IMR-90 (cell line): ENCODE data around the gene C20orf202. TPM values are rescaled to one million over a fixed set of nuclear protein-coding genes. Genes with fewer than 3 reads are reported as not detected.

Experiments used
- ATAC-seq: fragments of 200-7000 bp; cut with Tn5 transposase; 2 replicates; pipeline ENCODE4 v1.9.1; 2020; ENCODE audit warnings: low read depth, mild to moderate bottlenecking, moderate library complexity
- BruUV-seq: library from RNA; stranded (reverse); fragments of 400-500 nt; replicated peaks from 2 replicates; lab custom pipeline; 2021; lab: Mats Ljungman, UMichigan
- CTCF ChIA-PET: fragments of 300-600 bp; formaldehyde crosslinking; extraction: SDS; loops from one replicate; lab custom pipeline; 2021; ENCODE audit warnings: antibody characterized with exemption; lab: Yijun Ruan, JAX
- POLR2A ChIA-PET: fragments of 300-600 bp; sonication (Branson Sonifier 250); formaldehyde crosslinking; loops from one replicate; lab custom pipeline; 2022; ENCODE audit warnings: antibody characterized with exemption; ENCODE audit not compliant: unreplicated experiment; lab: Charles Lee
- DNase-seq: peaks from one replicate; pipeline ENCODE4 v3.0.0; 2013
- H2AFZ ChIP-seq: replicated peaks from 2 replicates; pipeline ENCODE3; 2013; ENCODE audit warnings: low read length, mild to moderate bottlenecking; ENCODE audit not compliant: poor library complexity
- H2AK5ac ChIP-seq: 2 replicates; pipeline ENCODE4 v1.6.1; 2013; ENCODE audit warnings: low read depth, low read length, inconsistent platforms
- H2AK9ac ChIP-seq: replicated peaks from 2 replicates; pipeline ENCODE3; 2013; ENCODE audit warnings: mild to moderate bottlenecking, low read depth, low read length, moderate library complexity; ENCODE audit not compliant: poor library complexity
- H2BK120ac ChIP-seq: 2 replicates; pipeline ENCODE4 v1.6.1; 2013; ENCODE audit warnings: low read depth, low read length, inconsistent platforms
- H2BK15ac ChIP-seq: 3 replicates; pipeline ENCODE4 v1.6.1; 2013; ENCODE audit warnings: low read depth, low read length, inconsistent platforms
- H2BK20ac ChIP-seq: 2 replicates; pipeline ENCODE4 v1.6.1; 2013; ENCODE audit warnings: low read depth, mild to moderate bottlenecking, inconsistent platforms, low read length, moderate library complexity
- H2BK5ac ChIP-seq: 2 replicates; pipeline ENCODE4 v1.6.1; 2013; ENCODE audit warnings: mild to moderate bottlenecking, low read depth, low read length, inconsistent platforms; ENCODE audit not compliant: poor library complexity, severe bottlenecking
- H3K14ac ChIP-seq: replicated peaks from 2 replicates; pipeline ENCODE4 v1.6.1; 2013; ENCODE audit warnings: low read depth, low read length, inconsistent platforms
- H3K18ac ChIP-seq: 2 replicates; pipeline ENCODE4 v1.6.1; 2013; ENCODE audit warnings: low read depth, low read length, control low read depth
- H3K23ac ChIP-seq: 2 replicates; pipeline ENCODE4 v1.6.1; 2013; ENCODE audit warnings: low read depth, low read length, inconsistent platforms
- H3K27ac ChIP-seq: 2 replicates; pipeline ENCODE4 v1.5.1; 2013; ENCODE audit warnings: mild to moderate bottlenecking, control low read depth, low read length; ENCODE audit not compliant: insufficient read depth
- H3K27me3 ChIP-seq: 2 replicates; pipeline ENCODE4 v1.6.1; 2013; ENCODE audit warnings: low read length; ENCODE audit not compliant: control insufficient read depth, insufficient read depth
- H3K36me3 ChIP-seq: 2 replicates; pipeline ENCODE4 v1.6.1; 2013; ENCODE audit warnings: low read length, mixed read lengths; ENCODE audit not compliant: control insufficient read depth, insufficient read depth
- H3K4ac ChIP-seq: 2 replicates; pipeline ENCODE4 v1.6.1; 2013; ENCODE audit warnings: low read depth, low read length, inconsistent platforms
- H3K4me1 ChIP-seq: 2 replicates; pipeline ENCODE4 v1.6.1; 2013; ENCODE audit warnings: low read length, mixed read lengths; ENCODE audit not compliant: control insufficient read depth, insufficient read depth
- H3K4me2 ChIP-seq: 2 replicates; pipeline ENCODE4 v1.6.1; 2013; ENCODE audit warnings: low read depth, mild to moderate bottlenecking, control low read depth, low read length, moderate library complexity
- H3K4me3 ChIP-seq: 2 replicates; pipeline ENCODE4 v1.5.1; 2013; ENCODE audit warnings: low read depth, mild to moderate bottlenecking, control low read depth, low read length, moderate library complexity; ENCODE audit not compliant: insufficient read depth
- H3K56ac ChIP-seq: 2 replicates; pipeline ENCODE4 v1.6.1; 2013; ENCODE audit warnings: low read length, inconsistent platforms; ENCODE audit not compliant: insufficient read depth; ENCODE audit errors: extremely low read depth
- H3K79me1 ChIP-seq, 2 experiments: 2 replicates each; pipeline ENCODE4 v1.6.1; 2013; ENCODE audit warnings: low read length in 2 of 2, inconsistent platforms in 1 of 2, low read depth in 1 of 2
- H3K9ac ChIP-seq: 2 replicates; pipeline ENCODE4 v1.6.1; 2013; ENCODE audit warnings: low read depth, low read length, control low read depth
- H3K9me1 ChIP-seq: 2 replicates; pipeline ENCODE4 v1.6.1; 2013; ENCODE audit warnings: low read length, inconsistent platforms; ENCODE audit not compliant: insufficient read depth
- H3K9me3 ChIP-seq: 2 replicates; pipeline ENCODE4 v1.6.1; 2013; ENCODE audit warnings: low read length; ENCODE audit not compliant: control insufficient read depth, insufficient read depth
- H4K20me1 ChIP-seq: 2 replicates; pipeline ENCODE4 v1.6.1; 2013; ENCODE audit warnings: low read length, inconsistent platforms; ENCODE audit not compliant: insufficient read depth
- H4K5ac ChIP-seq: 2 replicates; pipeline ENCODE4 v1.6.1; 2013; ENCODE audit warnings: mild to moderate bottlenecking, low read depth, low read length, control low read depth
- H4K8ac ChIP-seq, 2 experiments: 2 replicates each; pipeline ENCODE4 v1.6.1; 2013; ENCODE audit warnings: low read depth in 2 of 2, low read length in 2 of 2, control low read depth in 1 of 2, inconsistent platforms in 1 of 2
- H4K91ac ChIP-seq: 2 replicates; pipeline ENCODE4 v1.6.1; 2013; ENCODE audit warnings: low read depth, low read length, inconsistent platforms; ENCODE audit not compliant: insufficient read depth
- BHLHE40 ChIP-seq: fragments of 150-350 bp; IDR thresholded peaks from 2 replicates; pipeline ENCODE4 v1.6.1; 2016; ENCODE audit warnings: mild to moderate bottlenecking, low read depth, low read length
- CEBPB ChIP-seq: IDR thresholded peaks from 2 replicates; pipeline ENCODE4 v1.6.1; 2012; ENCODE audit warnings: low read depth, low read length, improper control_type of control experiment
- CHD1 ChIP-seq: IDR thresholded peaks from 2 replicates; pipeline ENCODE4 v1.6.1; 2012; ENCODE audit warnings: low read depth, low read length, improper control_type of control experiment
- ELK1 ChIP-seq: fragments of 150-350 bp; IDR thresholded peaks from 2 replicates; pipeline ENCODE4 v1.6.1; 2016; ENCODE audit warnings: low read depth, mild to moderate bottlenecking, low read length, moderate library complexity, borderline replicate concordance
- MAFK ChIP-seq: IDR thresholded peaks from 2 replicates; pipeline ENCODE4 v1.6.1; 2012; ENCODE audit warnings: low read depth, low read length, improper control_type of control experiment
- MXI1 ChIP-seq: IDR thresholded peaks from 2 replicates; pipeline ENCODE4 v1.6.1; 2012; ENCODE audit warnings: low read depth, mild to moderate bottlenecking, low read length, moderate library complexity, borderline replicate concordance
- POLR2A ChIP-seq: IDR thresholded peaks from 2 replicates; pipeline ENCODE4 v1.6.1; 2012; ENCODE audit warnings: mild to moderate bottlenecking, low read depth, low read length
- RAD21 ChIP-seq: IDR thresholded peaks from 2 replicates; pipeline ENCODE4 v1.6.1; 2012; ENCODE audit warnings: low read length, improper control_type of control experiment
- SMC3 ChIP-seq: fragments of 150-350 bp; IDR thresholded peaks from 2 replicates; pipeline ENCODE4 v1.6.1; 2016; ENCODE audit warnings: low read depth, mild to moderate bottlenecking, antibody characterized with exemption, low read length, moderate library complexity
- USF2 ChIP-seq: fragments of 150-350 bp; IDR thresholded peaks from 2 replicates; pipeline ENCODE4 v1.6.1; 2017; ENCODE audit warnings: mild to moderate bottlenecking, antibody characterized with exemption, low read length, low read depth
- WGBS, 2 experiments: methylation state at CpG; one replicate each; pipeline versions ENCODE4 v1.1.5 to v1.1.7; 2013; ENCODE audit warnings: missing lambda C conversion rate in 2 of 2; ENCODE audit not compliant: insufficient read length in 1 of 2; ENCODE audit errors: extremely low coverage in 2 of 2; 5-methylcytosine and 5-hydroxymethylcytosine counted together
- dilution Hi-C: fragments of 300-500 bp; cut with HindIII; formaldehyde crosslinking; loops from one replicate; pipeline ENCODE4 v1.14.3; 2018; ENCODE audit warnings: low sequenced_read_pairs; ENCODE audit not compliant: unreplicated experiment
- in situ Hi-C: fragments of 300-500 bp; cut with MboI; formaldehyde crosslinking; loops from 3 replicates; pipeline ENCODE4 v1.14.3; 2019; ENCODE audit warnings: low sequenced_read_pairs, inconsistent platforms, mixed read lengths
- intact Hi-C: fragments of 100-400 bp; cut with micrococcal nuclease; formaldehyde crosslinking; loops from 2 replicates; pipeline ENCODE4 v1.10.0; 2022
- polyA plus RNA-seq, 3 experiments: library from polyadenylated mRNA; depleted of rRNA; stranded (reverse); fragments of >200 nt; gene quantifications; 2 replicates each; pipeline ENCODE4 v1.2.3, GENCODE V29; 2012; ENCODE audit warnings: low replicate concordance in 1 of 3
- total RNA-seq: library from RNA; depleted of rRNA; stranded (reverse); fragments of >200 nt; gene quantifications from 2 replicates; pipeline ENCODE4 v1.2.3, GENCODE V29; 2012

C20orf202 gene
- total and polyA plus RNA-seq, 2 of the 4 experiments (the other 2 are of a cell fraction) = not detected

- H4K8ac ChIP-seq = no peak overlapping the region
- peak overlapping the region; percentile 25; the same call in 1 of the 2 replicates for H3K4me3 ChIP-seq
Observed at GRCh38 chr20:1185316-1185741, 17.9 kb upstream of the C20orf202 start.

More at GRCh38 chr20:1185316-1185741, 17.9 kb upstream of the C20orf202 start:
- Histone ChIP-seq H2AFZ (peak overlapping the region; percentile 78), H3K18ac (no peak overlapping the region), H4K5ac (no peak overlapping the region), H3K14ac (no peak overlapping the region), H2BK5ac (no peak overlapping the region), H2AK9ac (no peak overlapping the region), H2BK120ac (no peak overlapping the region), H3K4me1 (no peaks in the 10 kb centered on the region), H3K27ac (no peak overlapping the region), H3K36me3 (no peaks in the 10 kb centered on the region), H4K20me1 (no peaks in the 10 kb centered on the region; the same call in 1 of the 2 replicates), H3K27me3 (peaks cover 50% of the 10 kb centered on the region), H3K9me1 (peaks cover 3% of the 10 kb centered on the region; the same call in 1 of the 2 replicates), H3K9me3 (no peaks in the 10 kb centered on the region), H4K91ac (no peak overlapping the region), H3K9ac (no peak overlapping the region), H2AK5ac (no peak overlapping the region), H2BK20ac (no peak overlapping the region), H3K23ac (no peak overlapping the region), H2BK15ac (no peak overlapping the region), H3K56ac (no peak overlapping the region), H3K4ac (no peak overlapping the region), H3K4me2 (peak overlapping the region; percentile 36; the same call in 1 of the 2 replicates), H3K79me1 (no peaks in the 10 kb centered on the region)
- ChIA-PET POLR2A (no interaction called here), CTCF (interaction anchor here (0.8 kb wide), 1 partner anchor 34 kb away, joined by 3 read pairs; no protein-coding TSS in a partner anchor)
- intact Hi-C loops (no loop called here), dilution Hi-C loops (no loop called here), in situ Hi-C loops (no loop called here)
- DNase-seq (no peak), ATAC-seq (peak; percentile 40)
- TF ChIP-seq MXI1 = no peak
- no peak for TF ChIP-seq ELK1
- no peak for TF ChIP-seq USF2
- no peak for TF ChIP-seq BHLHE40
- TF ChIP-seq MAFK = no peak
- TF ChIP-seq SMC3 = no peak
- no peak for TF ChIP-seq CHD1
- no peak for TF ChIP-seq RAD21
- no peak for TF ChIP-seq POLR2A
- TF ChIP-seq CEBPB = no peak
- no TSS peak for BruUV-seq
- WGBS, 2 experiments = no CpG with 5 or more reads among the region's 54 CpGs
